IMR-90 (cell line): ENCODE measurements around the gene REPIN1. TPM values are rescaled to one million over a fixed set of nuclear protein-coding genes. Genes with fewer than 3 reads are reported as not detected.

Experiments
- ATAC-seq: fragments of 200-7000 bp; cut with Tn5 transposase; 2 replicates; pipeline ENCODE4 v1.9.1; 2020; ENCODE audit warnings: low read depth, mild to moderate bottlenecking, moderate library complexity
- BruUV-seq: library from RNA; stranded (reverse); fragments of 400-500 nt; replicated peaks from 2 replicates; lab custom pipeline; 2021; lab: Mats Ljungman, UMichigan
- CTCF ChIA-PET: fragments of 300-600 bp; formaldehyde crosslinking; extraction: SDS; loops from one replicate; lab custom pipeline; 2021; ENCODE audit warnings: antibody characterized with exemption; lab: Yijun Ruan, JAX
- POLR2A ChIA-PET: fragments of 300-600 bp; sonication (Branson Sonifier 250); formaldehyde crosslinking; loops from one replicate; lab custom pipeline; 2022; ENCODE audit warnings: antibody characterized with exemption; ENCODE audit not compliant: unreplicated experiment; lab: Charles Lee
- DNase-seq: peaks from one replicate; pipeline ENCODE4 v3.0.0; 2013
- H2AFZ ChIP-seq: replicated peaks from 2 replicates; pipeline ENCODE3; 2013; ENCODE audit warnings: low read length, mild to moderate bottlenecking; ENCODE audit not compliant: poor library complexity
- H2AK5ac ChIP-seq: 2 replicates; pipeline ENCODE4 v1.6.1; 2013; ENCODE audit warnings: low read depth, low read length, inconsistent platforms
- H2AK9ac ChIP-seq: replicated peaks from 2 replicates; pipeline ENCODE3; 2013; ENCODE audit warnings: mild to moderate bottlenecking, low read depth, low read length, moderate library complexity; ENCODE audit not compliant: poor library complexity
- H2BK120ac ChIP-seq: 2 replicates; pipeline ENCODE4 v1.6.1; 2013; ENCODE audit warnings: low read depth, low read length, inconsistent platforms
- H2BK15ac ChIP-seq: 3 replicates; pipeline ENCODE4 v1.6.1; 2013; ENCODE audit warnings: low read depth, low read length, inconsistent platforms
- H2BK20ac ChIP-seq: 2 replicates; pipeline ENCODE4 v1.6.1; 2013; ENCODE audit warnings: low read depth, mild to moderate bottlenecking, inconsistent platforms, low read length, moderate library complexity
- H2BK5ac ChIP-seq: 2 replicates; pipeline ENCODE4 v1.6.1; 2013; ENCODE audit warnings: mild to moderate bottlenecking, low read depth, low read length, inconsistent platforms; ENCODE audit not compliant: poor library complexity, severe bottlenecking
- H3K14ac ChIP-seq: replicated peaks from 2 replicates; pipeline ENCODE4 v1.6.1; 2013; ENCODE audit warnings: low read depth, low read length, inconsistent platforms
- H3K18ac ChIP-seq: 2 replicates; pipeline ENCODE4 v1.6.1; 2013; ENCODE audit warnings: low read depth, low read length, control low read depth
- H3K23ac ChIP-seq: 2 replicates; pipeline ENCODE4 v1.6.1; 2013; ENCODE audit warnings: low read depth, low read length, inconsistent platforms
- H3K27ac ChIP-seq: 2 replicates; pipeline ENCODE4 v1.5.1; 2013; ENCODE audit warnings: mild to moderate bottlenecking, control low read depth, low read length; ENCODE audit not compliant: insufficient read depth
- H3K27me3 ChIP-seq: 2 replicates; pipeline ENCODE4 v1.6.1; 2013; ENCODE audit warnings: low read length; ENCODE audit not compliant: control insufficient read depth, insufficient read depth
- H3K36me3 ChIP-seq: 2 replicates; pipeline ENCODE4 v1.6.1; 2013; ENCODE audit warnings: low read length, mixed read lengths; ENCODE audit not compliant: control insufficient read depth, insufficient read depth
- H3K4ac ChIP-seq: 2 replicates; pipeline ENCODE4 v1.6.1; 2013; ENCODE audit warnings: low read depth, low read length, inconsistent platforms
- H3K4me1 ChIP-seq: 2 replicates; pipeline ENCODE4 v1.6.1; 2013; ENCODE audit warnings: low read length, mixed read lengths; ENCODE audit not compliant: control insufficient read depth, insufficient read depth
- H3K4me2 ChIP-seq: 2 replicates; pipeline ENCODE4 v1.6.1; 2013; ENCODE audit warnings: low read depth, mild to moderate bottlenecking, control low read depth, low read length, moderate library complexity
- H3K4me3 ChIP-seq: 2 replicates; pipeline ENCODE4 v1.5.1; 2013; ENCODE audit warnings: low read depth, mild to moderate bottlenecking, control low read depth, low read length, moderate library complexity; ENCODE audit not compliant: insufficient read depth
- H3K56ac ChIP-seq: 2 replicates; pipeline ENCODE4 v1.6.1; 2013; ENCODE audit warnings: low read length, inconsistent platforms; ENCODE audit not compliant: insufficient read depth; ENCODE audit errors: extremely low read depth
- H3K79me1 ChIP-seq, 2 experiments: 2 replicates each; pipeline ENCODE4 v1.6.1; 2013; ENCODE audit warnings: low read length in 2 of 2, inconsistent platforms in 1 of 2, low read depth in 1 of 2
- H3K9ac ChIP-seq: 2 replicates; pipeline ENCODE4 v1.6.1; 2013; ENCODE audit warnings: low read depth, low read length, control low read depth
- H3K9me1 ChIP-seq: 2 replicates; pipeline ENCODE4 v1.6.1; 2013; ENCODE audit warnings: low read length, inconsistent platforms; ENCODE audit not compliant: insufficient read depth
- H3K9me3 ChIP-seq: 2 replicates; pipeline ENCODE4 v1.6.1; 2013; ENCODE audit warnings: low read length; ENCODE audit not compliant: control insufficient read depth, insufficient read depth
- H4K20me1 ChIP-seq: 2 replicates; pipeline ENCODE4 v1.6.1; 2013; ENCODE audit warnings: low read length, inconsistent platforms; ENCODE audit not compliant: insufficient read depth
- H4K5ac ChIP-seq: 2 replicates; pipeline ENCODE4 v1.6.1; 2013; ENCODE audit warnings: mild to moderate bottlenecking, low read depth, low read length, control low read depth
- H4K8ac ChIP-seq, 2 experiments: 2 replicates each; pipeline ENCODE4 v1.6.1; 2013; ENCODE audit warnings: low read depth in 2 of 2, low read length in 2 of 2, control low read depth in 1 of 2, inconsistent platforms in 1 of 2
- H4K91ac ChIP-seq: 2 replicates; pipeline ENCODE4 v1.6.1; 2013; ENCODE audit warnings: low read depth, low read length, inconsistent platforms; ENCODE audit not compliant: insufficient read depth
- BHLHE40 ChIP-seq: fragments of 150-350 bp; IDR thresholded peaks from 2 replicates; pipeline ENCODE4 v1.6.1; 2016; ENCODE audit warnings: mild to moderate bottlenecking, low read depth, low read length
- CEBPB ChIP-seq: IDR thresholded peaks from 2 replicates; pipeline ENCODE4 v1.6.1; 2012; ENCODE audit warnings: low read depth, low read length, improper control_type of control experiment
- CHD1 ChIP-seq: IDR thresholded peaks from 2 replicates; pipeline ENCODE4 v1.6.1; 2012; ENCODE audit warnings: low read depth, low read length, improper control_type of control experiment
- CTCF ChIP-seq: conservative IDR thresholded peaks from 2 replicates; pipeline ENCODE4 v1.5.1; 2012; ENCODE audit warnings: mild to moderate bottlenecking, low read depth, low read length, improper control_type of control experiment
- ELK1 ChIP-seq: fragments of 150-350 bp; IDR thresholded peaks from 2 replicates; pipeline ENCODE4 v1.6.1; 2016; ENCODE audit warnings: low read depth, mild to moderate bottlenecking, low read length, moderate library complexity, borderline replicate concordance
- FOS ChIP-seq: fragments of 150-350 bp; IDR thresholded peaks from 2 replicates; pipeline ENCODE4 v1.6.1; 2016; ENCODE audit warnings: low read depth, low read length
- MAZ ChIP-seq: IDR thresholded peaks from 2 replicates; pipeline ENCODE4 v1.6.1; 2012; ENCODE audit warnings: low read depth, mild to moderate bottlenecking, low read length, improper control_type of control experiment, moderate library complexity, borderline replicate concordance
- MXI1 ChIP-seq: IDR thresholded peaks from 2 replicates; pipeline ENCODE4 v1.6.1; 2012; ENCODE audit warnings: low read depth, mild to moderate bottlenecking, low read length, moderate library complexity, borderline replicate concordance
- NFE2L2 ChIP-seq: fragments of 150-350 bp; IDR thresholded peaks from 2 replicates; pipeline ENCODE4 v1.6.1; 2016; ENCODE audit warnings: low read depth, mild to moderate bottlenecking, low read length
- RAD21 ChIP-seq: IDR thresholded peaks from 2 replicates; pipeline ENCODE4 v1.6.1; 2012; ENCODE audit warnings: low read length, improper control_type of control experiment
- RCOR1 ChIP-seq: IDR thresholded peaks from 2 replicates; pipeline ENCODE4 v1.6.1; 2012; ENCODE audit warnings: mild to moderate bottlenecking, low read length, improper control_type of control experiment; ENCODE audit not compliant: insufficient replicate concordance
- RFX5 ChIP-seq: IDR thresholded peaks from 2 replicates; pipeline ENCODE4 v1.8.0; 2012; ENCODE audit warnings: low read depth, mild to moderate bottlenecking, low read length, moderate library complexity
- SMC3 ChIP-seq: fragments of 150-350 bp; IDR thresholded peaks from 2 replicates; pipeline ENCODE4 v1.6.1; 2016; ENCODE audit warnings: low read depth, mild to moderate bottlenecking, antibody characterized with exemption, low read length, moderate library complexity
- USF2 ChIP-seq: fragments of 150-350 bp; IDR thresholded peaks from 2 replicates; pipeline ENCODE4 v1.6.1; 2017; ENCODE audit warnings: mild to moderate bottlenecking, antibody characterized with exemption, low read length, low read depth
- WGBS, 2 experiments: methylation state at CpG; one replicate each; pipeline versions ENCODE4 v1.1.5 to v1.1.7; 2013; ENCODE audit warnings: missing lambda C conversion rate in 2 of 2; ENCODE audit not compliant: insufficient read length in 1 of 2; ENCODE audit errors: extremely low coverage in 2 of 2; 5-methylcytosine and 5-hydroxymethylcytosine counted together
- dilution Hi-C: fragments of 300-500 bp; cut with HindIII; formaldehyde crosslinking; loops from one replicate; pipeline ENCODE4 v1.14.3; 2018; ENCODE audit warnings: low sequenced_read_pairs; ENCODE audit not compliant: unreplicated experiment
- in situ Hi-C: fragments of 300-500 bp; cut with MboI; formaldehyde crosslinking; loops from 3 replicates; pipeline ENCODE4 v1.14.3; 2019; ENCODE audit warnings: low sequenced_read_pairs, inconsistent platforms, mixed read lengths
- intact Hi-C: fragments of 100-400 bp; cut with micrococcal nuclease; formaldehyde crosslinking; loops from 2 replicates; pipeline ENCODE4 v1.10.0; 2022
- polyA plus RNA-seq, 3 experiments: library from polyadenylated mRNA; depleted of rRNA; stranded (reverse); fragments of >200 nt; gene quantifications; 2 replicates each; pipeline ENCODE4 v1.2.3, GENCODE V29; 2012; ENCODE audit warnings: low replicate concordance in 1 of 3
- total RNA-seq: library from RNA; depleted of rRNA; stranded (reverse); fragments of >200 nt; gene quantifications from 2 replicates; pipeline ENCODE4 v1.2.3, GENCODE V29; 2012

REPIN1 gene
- total and polyA plus RNA-seq, 2 of the 4 experiments (the other 2 are of a cell fraction), result 19.4 to 50.6 TPM

- Histone ChIP-seq H3K4me1 (peaks cover 10% of the 10 kb centered on the region; the same call in 1 of the 2 replicates), H3K56ac (no peak within 1 kb of the TSS), H4K5ac (no peak within 1 kb of the TSS; the same call in 1 of the 2 replicates), H4K8ac (peak within 1 kb of the TSS in 1 of 2 experiments; percentile 47; a peak in 1 of 4 replicates), H3K9me3 (no peaks in the 10 kb centered on the region), H3K79me1 (no peaks in the 10 kb centered on the region), H3K23ac (no peak within 1 kb of the TSS), H3K14ac (no peak within 1 kb of the TSS), H3K27ac (no peak within 1 kb of the TSS), H3K9ac (no peak within 1 kb of the TSS), H2BK120ac (no peak within 1 kb of the TSS), H3K4me3 (no peak within 1 kb of the TSS), H2AK5ac (no peak within 1 kb of the TSS; the same call in 1 of the 2 replicates), H4K20me1 (no peaks in the 10 kb centered on the region), H3K18ac (no peak within 1 kb of the TSS; the same call in 1 of the 2 replicates), H3K4me2 (no peak within 1 kb of the TSS), H4K91ac (no peak within 1 kb of the TSS), H3K4ac (no peak within 1 kb of the TSS), H3K36me3 (no peaks in the 10 kb centered on the region), H3K27me3 (no peaks in the 10 kb centered on the region; the same call in 1 of the 2 replicates), H2BK20ac (no peak within 1 kb of the TSS), H2BK5ac (no peak within 1 kb of the TSS), H2AFZ (peak within 1 kb of the TSS; percentile 78), H3K9me1 (no peaks in the 10 kb centered on the region), H2AK9ac (peak within 1 kb of the TSS; percentile 84), H2BK15ac (no peak within 1 kb of the TSS)
- WGBS, 2 experiments, result 38% methylated on average over 29 of the region's 82 CpGs; no CpG with 5 or more reads in 1 of the 2 experiments
- in situ Hi-C loops, result loop anchor here (25.0 kb wide), 1 partner anchor 414 kb away; the partner anchor contains the start of gene GIMAP5
- DNase-seq (no peak), ATAC-seq (no peak)
- dilution Hi-C loops, result no loop called here
- BruUV-seq, result no TSS peak
- CTCF ChIA-PET, result no interaction called here
- intact Hi-C loops, result no loop called here
- POLR2A ChIA-PET, result no interaction called here
- TF ChIP-seq MAZ (no peak), CHD1 (no peak), CTCF (no peak), RCOR1 (no peak), CEBPB (no peak), RFX5 (no peak), RAD21 (no peak), BHLHE40 (no peak), MXI1 (no peak), USF2 (no peak), FOS (no peak), NFE2L2 (no peak), SMC3 (no peak), ELK1 (no peak)
Observed at GRCh38 chr7:150322833-150323681, 45.6 kb upstream of the REPIN1 start, which contains the start of the genes ACTR3C and LRRC61. TSS of gene ACTR3C (minus strand) at chr7:150323545. CDS start at chr7:150295296, 28,249 bp downstream. TSS of gene LRRC61 (plus strand) at chr7:150323355. CDS start at chr7:150336862, 13,507 bp downstream.
